IMR-90 (cell line): ENCODE results near the gene AUTS2. TPM values are rescaled to one million over a fixed set of nuclear protein-coding genes. Genes with fewer than 3 reads are reported as not detected.

ENCODE experiments used
- ATAC-seq: fragments of 200-7000 bp; cut with Tn5 transposase; 2 replicates; pipeline ENCODE4 v1.9.1; 2020; ENCODE audit warnings: low read depth, mild to moderate bottlenecking, moderate library complexity
- BruUV-seq: library from RNA; stranded (reverse); fragments of 400-500 nt; replicated peaks from 2 replicates; lab custom pipeline; 2021; lab: Mats Ljungman, UMichigan
- CTCF ChIA-PET: fragments of 300-600 bp; formaldehyde crosslinking; extraction: SDS; loops from one replicate; lab custom pipeline; 2021; ENCODE audit warnings: antibody characterized with exemption; lab: Yijun Ruan, JAX
- POLR2A ChIA-PET: fragments of 300-600 bp; sonication (Branson Sonifier 250); formaldehyde crosslinking; loops from one replicate; lab custom pipeline; 2022; ENCODE audit warnings: antibody characterized with exemption; ENCODE audit not compliant: unreplicated experiment; lab: Charles Lee
- DNase-seq: peaks from one replicate; pipeline ENCODE4 v3.0.0; 2013
- H2AFZ ChIP-seq: replicated peaks from 2 replicates; pipeline ENCODE3; 2013; ENCODE audit warnings: low read length, mild to moderate bottlenecking; ENCODE audit not compliant: poor library complexity
- H2AK5ac ChIP-seq: 2 replicates; pipeline ENCODE4 v1.6.1; 2013; ENCODE audit warnings: low read depth, low read length, inconsistent platforms
- H2AK9ac ChIP-seq: replicated peaks from 2 replicates; pipeline ENCODE3; 2013; ENCODE audit warnings: mild to moderate bottlenecking, low read depth, low read length, moderate library complexity; ENCODE audit not compliant: poor library complexity
- H2BK120ac ChIP-seq: 2 replicates; pipeline ENCODE4 v1.6.1; 2013; ENCODE audit warnings: low read depth, low read length, inconsistent platforms
- H2BK15ac ChIP-seq: 3 replicates; pipeline ENCODE4 v1.6.1; 2013; ENCODE audit warnings: low read depth, low read length, inconsistent platforms
- H2BK20ac ChIP-seq: 2 replicates; pipeline ENCODE4 v1.6.1; 2013; ENCODE audit warnings: low read depth, mild to moderate bottlenecking, inconsistent platforms, low read length, moderate library complexity
- H2BK5ac ChIP-seq: 2 replicates; pipeline ENCODE4 v1.6.1; 2013; ENCODE audit warnings: mild to moderate bottlenecking, low read depth, low read length, inconsistent platforms; ENCODE audit not compliant: poor library complexity, severe bottlenecking
- H3K14ac ChIP-seq: replicated peaks from 2 replicates; pipeline ENCODE4 v1.6.1; 2013; ENCODE audit warnings: low read depth, low read length, inconsistent platforms
- H3K18ac ChIP-seq: 2 replicates; pipeline ENCODE4 v1.6.1; 2013; ENCODE audit warnings: low read depth, low read length, control low read depth
- H3K23ac ChIP-seq: 2 replicates; pipeline ENCODE4 v1.6.1; 2013; ENCODE audit warnings: low read depth, low read length, inconsistent platforms
- H3K27ac ChIP-seq: 2 replicates; pipeline ENCODE4 v1.5.1; 2013; ENCODE audit warnings: mild to moderate bottlenecking, control low read depth, low read length; ENCODE audit not compliant: insufficient read depth
- H3K27me3 ChIP-seq: 2 replicates; pipeline ENCODE4 v1.6.1; 2013; ENCODE audit warnings: low read length; ENCODE audit not compliant: control insufficient read depth, insufficient read depth
- H3K36me3 ChIP-seq: 2 replicates; pipeline ENCODE4 v1.6.1; 2013; ENCODE audit warnings: low read length, mixed read lengths; ENCODE audit not compliant: control insufficient read depth, insufficient read depth
- H3K4ac ChIP-seq: 2 replicates; pipeline ENCODE4 v1.6.1; 2013; ENCODE audit warnings: low read depth, low read length, inconsistent platforms
- H3K4me1 ChIP-seq: 2 replicates; pipeline ENCODE4 v1.6.1; 2013; ENCODE audit warnings: low read length, mixed read lengths; ENCODE audit not compliant: control insufficient read depth, insufficient read depth
- H3K4me2 ChIP-seq: 2 replicates; pipeline ENCODE4 v1.6.1; 2013; ENCODE audit warnings: low read depth, mild to moderate bottlenecking, control low read depth, low read length, moderate library complexity
- H3K4me3 ChIP-seq: 2 replicates; pipeline ENCODE4 v1.5.1; 2013; ENCODE audit warnings: low read depth, mild to moderate bottlenecking, control low read depth, low read length, moderate library complexity; ENCODE audit not compliant: insufficient read depth
- H3K56ac ChIP-seq: 2 replicates; pipeline ENCODE4 v1.6.1; 2013; ENCODE audit warnings: low read length, inconsistent platforms; ENCODE audit not compliant: insufficient read depth; ENCODE audit errors: extremely low read depth
- H3K79me1 ChIP-seq, 2 experiments: 2 replicates each; pipeline ENCODE4 v1.6.1; 2013; ENCODE audit warnings: low read length in 2 of 2, inconsistent platforms in 1 of 2, low read depth in 1 of 2
- H3K9ac ChIP-seq: 2 replicates; pipeline ENCODE4 v1.6.1; 2013; ENCODE audit warnings: low read depth, low read length, control low read depth
- H3K9me1 ChIP-seq: 2 replicates; pipeline ENCODE4 v1.6.1; 2013; ENCODE audit warnings: low read length, inconsistent platforms; ENCODE audit not compliant: insufficient read depth
- H3K9me3 ChIP-seq: 2 replicates; pipeline ENCODE4 v1.6.1; 2013; ENCODE audit warnings: low read length; ENCODE audit not compliant: control insufficient read depth, insufficient read depth
- H4K20me1 ChIP-seq: 2 replicates; pipeline ENCODE4 v1.6.1; 2013; ENCODE audit warnings: low read length, inconsistent platforms; ENCODE audit not compliant: insufficient read depth
- H4K5ac ChIP-seq: 2 replicates; pipeline ENCODE4 v1.6.1; 2013; ENCODE audit warnings: mild to moderate bottlenecking, low read depth, low read length, control low read depth
- H4K8ac ChIP-seq, 2 experiments: 2 replicates each; pipeline ENCODE4 v1.6.1; 2013; ENCODE audit warnings: low read depth in 2 of 2, low read length in 2 of 2, control low read depth in 1 of 2, inconsistent platforms in 1 of 2
- H4K91ac ChIP-seq: 2 replicates; pipeline ENCODE4 v1.6.1; 2013; ENCODE audit warnings: low read depth, low read length, inconsistent platforms; ENCODE audit not compliant: insufficient read depth
- BHLHE40 ChIP-seq: fragments of 150-350 bp; IDR thresholded peaks from 2 replicates; pipeline ENCODE4 v1.6.1; 2016; ENCODE audit warnings: mild to moderate bottlenecking, low read depth, low read length
- MAZ ChIP-seq: IDR thresholded peaks from 2 replicates; pipeline ENCODE4 v1.6.1; 2012; ENCODE audit warnings: low read depth, mild to moderate bottlenecking, low read length, improper control_type of control experiment, moderate library complexity, borderline replicate concordance
- NFE2L2 ChIP-seq: fragments of 150-350 bp; IDR thresholded peaks from 2 replicates; pipeline ENCODE4 v1.6.1; 2016; ENCODE audit warnings: low read depth, mild to moderate bottlenecking, low read length
- RAD21 ChIP-seq: IDR thresholded peaks from 2 replicates; pipeline ENCODE4 v1.6.1; 2012; ENCODE audit warnings: low read length, improper control_type of control experiment
- WGBS, 2 experiments: methylation state at CpG; one replicate each; pipeline versions ENCODE4 v1.1.5 to v1.1.7; 2013; ENCODE audit warnings: missing lambda C conversion rate in 2 of 2; ENCODE audit not compliant: insufficient read length in 1 of 2; ENCODE audit errors: extremely low coverage in 2 of 2; 5-methylcytosine and 5-hydroxymethylcytosine counted together
- dilution Hi-C: fragments of 300-500 bp; cut with HindIII; formaldehyde crosslinking; loops from one replicate; pipeline ENCODE4 v1.14.3; 2018; ENCODE audit warnings: low sequenced_read_pairs; ENCODE audit not compliant: unreplicated experiment
- in situ Hi-C: fragments of 300-500 bp; cut with MboI; formaldehyde crosslinking; loops from 3 replicates; pipeline ENCODE4 v1.14.3; 2019; ENCODE audit warnings: low sequenced_read_pairs, inconsistent platforms, mixed read lengths
- intact Hi-C: fragments of 100-400 bp; cut with micrococcal nuclease; formaldehyde crosslinking; loops from 2 replicates; pipeline ENCODE4 v1.10.0; 2022
- polyA plus RNA-seq, 3 experiments: library from polyadenylated mRNA; depleted of rRNA; stranded (reverse); fragments of >200 nt; gene quantifications; 2 replicates each; pipeline ENCODE4 v1.2.3, GENCODE V29; 2012; ENCODE audit warnings: low replicate concordance in 1 of 3
- total RNA-seq: library from RNA; depleted of rRNA; stranded (reverse); fragments of >200 nt; gene quantifications from 2 replicates; pipeline ENCODE4 v1.2.3, GENCODE V29; 2012

The AUTS2 gene
- total and polyA plus RNA-seq, 2 of the 4 experiments (the other 2 are of a cell fraction), result 0.90 to 3.0 TPM

DNA sequence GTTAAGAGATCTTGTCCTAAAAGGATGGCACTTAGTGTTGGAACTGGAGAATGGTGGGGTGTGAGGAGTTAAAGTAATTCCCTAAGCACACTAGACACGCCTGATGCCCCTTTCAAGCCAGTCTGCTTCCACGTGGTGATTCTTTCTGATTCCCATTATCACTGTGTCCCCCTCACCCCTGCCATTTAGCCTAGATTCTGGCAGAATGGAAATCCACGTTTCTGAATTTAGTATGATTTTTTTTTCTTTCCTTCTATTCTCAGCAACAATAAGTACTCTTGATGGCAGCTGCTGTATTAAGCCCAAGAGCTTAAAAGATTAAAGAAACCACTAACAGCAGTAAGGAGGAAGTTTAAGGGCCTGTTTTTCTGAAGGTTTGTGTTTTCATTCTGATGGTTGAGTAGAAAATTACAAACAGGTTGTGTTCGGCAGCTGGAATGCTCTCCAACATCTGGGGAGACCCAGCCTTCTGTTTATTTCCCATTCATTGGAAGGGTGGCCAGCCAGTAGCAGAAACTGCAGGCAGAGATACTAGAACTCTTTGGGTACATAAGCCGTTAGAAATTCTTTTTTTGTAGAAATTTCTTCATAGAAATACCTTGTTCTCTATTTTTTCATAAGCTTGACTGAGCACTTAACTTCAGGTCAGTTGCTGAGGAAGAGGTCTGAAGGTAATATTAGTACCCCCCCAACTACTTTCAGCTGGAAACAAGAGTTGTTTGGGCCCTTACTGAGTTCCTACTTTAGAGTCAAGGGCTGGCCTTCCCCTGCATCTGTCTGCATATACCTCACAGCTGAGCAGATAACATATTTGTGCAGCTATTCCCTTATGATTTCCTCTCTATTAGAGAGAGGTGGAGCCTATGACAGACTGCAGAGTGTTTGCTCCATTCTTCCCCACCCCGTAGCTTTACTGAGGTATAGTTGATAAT is 355.1 kb downstream of the AUTS2 start:
- H3K14ac ChIP-seq, result no peak overlapping the region

More for the DNA sequence above, 355.1 kb downstream of the AUTS2 start:
- H2BK5ac ChIP-seq, result no peak overlapping the region
- no peak overlapping the region for H3K27ac ChIP-seq
- no peaks in the 10 kb centered on the region for H3K9me1 ChIP-seq
- H3K56ac ChIP-seq, result no peak overlapping the region
- no peak overlapping the region for H3K23ac ChIP-seq
- no peak overlapping the region for H2AFZ ChIP-seq
- no peaks in the 10 kb centered on the region for H3K79me1 ChIP-seq
- H2BK120ac ChIP-seq, result no peak overlapping the region
- H3K9ac ChIP-seq, result no peak overlapping the region
- H3K4me1 ChIP-seq, result no peaks in the 10 kb centered on the region
- WGBS, 2 experiments, result no CpG with 5 or more reads among the region's 6 CpGs
- dilution Hi-C loops (no loop called here), intact Hi-C loops (no loop called here), in situ Hi-C loops (no loop called here)
- TF ChIP-seq RAD21, result no peak
- no peak for TF ChIP-seq MAZ
- TF ChIP-seq NFE2L2, result no peak
- TF ChIP-seq BHLHE40, result no peak
- H3K4ac ChIP-seq, result no peak overlapping the region
- no TSS peak for BruUV-seq
- ChIA-PET CTCF (interaction anchor here (0.7 kb wide), 1 partner anchor 951 kb away, joined by 3 read pairs; no protein-coding TSS in a partner anchor), POLR2A (no interaction called here)
- H3K27me3 ChIP-seq, result no peaks in the 10 kb centered on the region
- no peak overlapping the region for H4K5ac ChIP-seq
- no peak overlapping the region for H3K4me2 ChIP-seq
- no peak overlapping the region for H2BK20ac ChIP-seq
- H3K36me3 ChIP-seq, result no peaks in the 10 kb centered on the region
- H2BK15ac ChIP-seq, result no peak overlapping the region
- no peak overlapping the region for H3K4me3 ChIP-seq
- no peak overlapping the region for H2AK9ac ChIP-seq
- H4K20me1 ChIP-seq, result no peaks in the 10 kb centered on the region
- ATAC-seq (no peak), DNase-seq (no peak)
- no peak overlapping the region for H4K8ac ChIP-seq
- no peaks in the 10 kb centered on the region for H3K9me3 ChIP-seq
- H2AK5ac ChIP-seq, result no peak overlapping the region
- H3K18ac ChIP-seq, result no peak overlapping the region
- no peak overlapping the region for H4K91ac ChIP-seq
